ENCODE measurements around the gene ALG14. TPM values are rescaled to one million over a fixed set of nuclear protein-coding genes. Genes with fewer than 3 reads are reported as not detected.
A peak's percentile ranks its signal among the peaks of the same experiment; 100 is the strongest.

Gene ALG14
- total and polyA plus RNA-seq, 7 donors: 0.55 to 2.7 (median 1.8) TPM

- TF ChIP-seq POLR2AphosphoS5 (IDR thresholded peaks at IDR 0.05) (no peak), CTCF (IDR thresholded peaks at IDR 0.05) (no peak), EP300 (IDR thresholded peaks at IDR 0.05) (no peak), POLR2A (IDR thresholded peaks at IDR 0.05) (no peak)
- 8 to 38% methylated on average over 2 of the region's 2 CpGs for WGBS, 2 donors
- no peaks in the 10 kb centered on the region for H3K27me3 ChIP-seq
- intact Hi-C loops (cut with DNase I): no loop called here
- peak overlapping the region in 3 of 4 donors; percentile 2 to 42 (median 16) for H3K27ac ChIP-seq
- DNase-seq: no peak
- H3K9me3 ChIP-seq: no peaks in the 10 kb centered on the region
- H3K36me3 ChIP-seq: no peaks in the 10 kb centered on the region
- peaks cover 0 to under 1% (median 0%) of the 10 kb centered on the region in 4 donors for H3K4me1 ChIP-seq
- H3K4me3 ChIP-seq: no peak overlapping the region
Measured at GRCh38 chr1:94994805-94995204, 77.9 kb downstream of the ALG14 start.

GRCh38 chr1:94993931-94994645 is 78.7 kb downstream of the ALG14 start:
- TF ChIP-seq EP300 (IDR thresholded peaks at IDR 0.05) (no peak), CTCF (IDR thresholded peaks at IDR 0.05) (no peak), POLR2AphosphoS5 (IDR thresholded peaks at IDR 0.05) (no peak), POLR2A (IDR thresholded peaks at IDR 0.05) (no peak)
- DNase-seq: no peak
- WGBS, 2 donors: 52 to 72% methylated on average over 4 of the region's 4 CpGs
- H3K4me1 ChIP-seq: peaks cover 0 to 6% (median 0%) of the 10 kb centered on the region in 4 donors
- no peaks in the 10 kb centered on the region for H3K36me3 ChIP-seq
- intact Hi-C loops (cut with DNase I): no loop called here
- peak overlapping the region in 3 of 4 donors; percentile 2 to 42 (median 16) for H3K27ac ChIP-seq
- H3K9me3 ChIP-seq: no peaks in the 10 kb centered on the region
- H3K4me3 ChIP-seq: no peak overlapping the region
- no peaks in the 10 kb centered on the region for H3K27me3 ChIP-seq

- intact Hi-C loops (cut with DNase I): no loop called here
- 87 to 88% methylated on average over 2 of the region's 2 CpGs for WGBS, 2 donors
- H3K27ac ChIP-seq: no peak overlapping the region
- H3K36me3 ChIP-seq: no peaks in the 10 kb centered on the region
- no peaks in the 10 kb centered on the region for H3K9me3 ChIP-seq
- DNase-seq: no peak
- TF ChIP-seq EP300 (IDR thresholded peaks at IDR 0.05) (no peak), CTCF (IDR thresholded peaks at IDR 0.05) (no peak), POLR2AphosphoS5 (IDR thresholded peaks at IDR 0.05) (no peak), POLR2A (IDR thresholded peaks at IDR 0.05) (no peak)
- no peak overlapping the region for H3K4me3 ChIP-seq
- H3K27me3 ChIP-seq: no peaks in the 10 kb centered on the region
- peaks cover 0 to 6% (median 0%) of the 10 kb centered on the region in 4 donors for H3K4me1 ChIP-seq
Measured at GRCh38 chr1:94992863-94993563, 79.7 kb downstream of the ALG14 start.

- no peaks in the 10 kb centered on the region for H3K27me3 ChIP-seq
- H3K27ac ChIP-seq: no peak overlapping the region
- H3K4me1 ChIP-seq: peaks cover 0 to 6% (median 0%) of the 10 kb centered on the region in 4 donors
- DNase-seq: no peak
- no peaks in the 10 kb centered on the region for H3K36me3 ChIP-seq
- no peaks in the 10 kb centered on the region for H3K9me3 ChIP-seq
- intact Hi-C loops (cut with DNase I): no loop called here
- H3K4me3 ChIP-seq: no peak overlapping the region
- TF ChIP-seq POLR2A (IDR thresholded peaks at IDR 0.05) (no peak), CTCF (IDR thresholded peaks at IDR 0.05) (no peak), POLR2AphosphoS5 (IDR thresholded peaks at IDR 0.05) (no peak), EP300 (IDR thresholded peaks at IDR 0.05) (no peak)
- WGBS, 2 donors: 90 to 92% methylated on average over 5 of the region's 5 CpGs
Measured at GRCh38 chr1:94992161-94992560, 80.6 kb downstream of the ALG14 start.
